K562 (cell line): Measurements from ENCODE around the gene CSF1. TPM values are rescaled to one million over a fixed set of nuclear protein-coding genes. Genes with fewer than 3 reads are reported as not detected.
"Not testable (repeated sequence)": the region's sequence is repeated elsewhere in the genome, so short reads cannot be mapped to it uniquely, and the experiment has no call there.

ENCODE experiments used
- ATAC-seq: fragments of 200-7000 bp; cut with Tn5 transposase; 3 replicates; pipeline ENCODE4 v1.9.1; 2020; ENCODE audit warnings: moderate library complexity
- BruUV-seq: library from RNA; stranded (reverse); fragments of 400-500 nt; replicated peaks from 2 replicates; lab custom pipeline; 2021; lab: Mats Ljungman, UMichigan
- CTCF ChIA-PET: fragments of 300-600 bp; formaldehyde crosslinking; extraction: SDS; loops from one replicate; lab custom pipeline; 2021; ENCODE audit warnings: low intra/inter-chr PET ratio; lab: Yijun Ruan, JAX
- POLR2A ChIA-PET: fragments of 300-600, 350-650 bp; sonication (Branson Sonifier 250); formaldehyde crosslinking; extraction: SDS; loops from one replicate; lab custom pipeline; 2021; ENCODE audit warnings: antibody characterized with exemption, inconsistent platforms; lab: Yijun Ruan, JAX
- DNase-seq, 4 experiments: peaks; one replicate each; pipeline versions ENCODE4 v3.0.0 to v3.0.0-alpha.2; 2011 to 2018; ENCODE audit warnings: low spot score in 3 of 4, mixed read lengths in 3 of 4; ENCODE audit errors: extremely low read depth in 1 of 4
- FAIRE-seq: peaks from 2 replicates; lab custom pipeline; 2011; peaks lifted over from hg19 to GRCh38; lab: Jason Lieb, UNC
- H2AFZ ChIP-seq: 2 replicates; pipeline ENCODE4 v1.6.0; 2011; ENCODE audit warnings: low read depth, low read length, control low read depth, inconsistent platforms
- H3K27ac ChIP-seq: fragments of 200-600 bp; 3 replicates; pipeline ENCODE4 v1.8.0; 2011; ENCODE audit warnings: low read depth, mild to moderate bottlenecking, control low read depth, inconsistent platforms, low read length, moderate library complexity, mixed read lengths; ENCODE audit errors: extremely low read depth
- H3K27me3 ChIP-seq, 2 experiments: fragments of 300-600 bp in 1 of 2; 2 replicates in 1 of 2; 3 replicates in 1 of 2; pipeline versions ENCODE4 v1.6.0 to v1.8.0; 2011; ENCODE audit warnings: inconsistent platforms in 2 of 2, low read length in 2 of 2, mild to moderate bottlenecking in 1 of 2, mixed read lengths in 1 of 2, moderate library complexity in 1 of 2; ENCODE audit not compliant: control insufficient read depth in 2 of 2, insufficient read depth in 2 of 2
- H3K36me3 ChIP-seq: fragments of 300-600 bp; 3 replicates; pipeline ENCODE4 v1.8.0; 2011; ENCODE audit warnings: mild to moderate bottlenecking, low read length, inconsistent platforms; ENCODE audit not compliant: control insufficient read depth, insufficient read depth
- H3K4me1 ChIP-seq, 2 experiments: fragments of 200-600 bp in 1 of 2; replicated peaks in 1 of 2; 2 replicates in 1 of 2; 3 replicates in 1 of 2; pipeline versions ENCODE4 v1.5.1 to v1.8.0; 2011; ENCODE audit warnings: inconsistent platforms in 2 of 2, low read length in 2 of 2, mild to moderate bottlenecking in 1 of 2, mixed read lengths in 1 of 2, moderate library complexity in 1 of 2; ENCODE audit not compliant: control insufficient read depth in 2 of 2, insufficient read depth in 2 of 2
- H3K4me2 ChIP-seq: 2 replicates; pipeline ENCODE4 v1.6.1; 2011; ENCODE audit warnings: low read length, control low read depth, inconsistent platforms, mixed read lengths; ENCODE audit not compliant: insufficient read depth
- H3K4me3 ChIP-seq: fragments of 200-600 bp; sonication (generic), shearing (Covaris generic); 2 replicates; pipeline ENCODE4 v1.5.1; 2016; ENCODE audit warnings: control low read depth, inconsistent platforms
- H3K79me2 ChIP-seq: fragments of 200-600 bp; 3 replicates; pipeline ENCODE4 v1.8.0; 2011; ENCODE audit warnings: low read length, inconsistent platforms; ENCODE audit not compliant: control insufficient read depth, insufficient read depth
- H3K9ac ChIP-seq, 2 experiments: 2 replicates each; pipeline versions ENCODE4 v1.6.0 to v1.6.1; 2011; ENCODE audit warnings: low read depth in 2 of 2, low read length in 2 of 2, control low read depth in 1 of 2, inconsistent platforms in 1 of 2, mild to moderate bottlenecking in 1 of 2, mixed read lengths in 1 of 2; ENCODE audit not compliant: insufficient read depth in 1 of 2
- H3K9me1 ChIP-seq: one replicate; pipeline ENCODE4 v1.6.0; 2011; ENCODE audit warnings: inconsistent platforms, mild to moderate bottlenecking, low read length, moderate library complexity; ENCODE audit not compliant: control insufficient read depth, insufficient read depth
- H3K9me3 ChIP-seq: replicated peaks from 2 replicates; pipeline ENCODE4 v1.5.1; 2011; ENCODE audit warnings: low read depth, low read length, inconsistent platforms; ENCODE audit not compliant: control insufficient read depth, insufficient read depth
- H4K20me1 ChIP-seq: replicated peaks from 2 replicates; pipeline ENCODE4 v1.6.1; 2011; ENCODE audit warnings: low read length, inconsistent platforms, mixed read lengths; ENCODE audit not compliant: control insufficient read depth, insufficient read depth
- NUFIP1 ChIP-seq: fragments of 450-650 bp; IDR thresholded peaks from 2 replicates; pipeline ENCODE4 v1.6.1; 2018; ENCODE audit not compliant: partially characterized antibody
- RREB1 ChIP-seq: fragments of 250-450 bp; sonication (Bioruptor Pico); IDR thresholded peaks from 2 replicates; pipeline ENCODE4 v1.4.0; 2020
- ZNF583 ChIP-seq: fragments of 250-450 bp; sonication (Bioruptor Pico); IDR thresholded peaks from 2 replicates; pipeline ENCODE4 v1.4.0; 2020
- WGBS: fragments of 100-300 bp; shearing (Covaris generic); methylation state at CpG from one replicate; pipeline ENCODE4 v1.1.6; 2016; ENCODE audit warnings: low coverage, mixed read lengths; ENCODE audit not compliant: insufficient coverage; ENCODE audit errors: missing lambda C conversion rate; 5-methylcytosine and 5-hydroxymethylcytosine counted together
- in situ Hi-C: fragments of 300-500 bp; cut with MboI; formaldehyde crosslinking; loops from 4 replicates; pipeline ENCODE4 v1.15.0; 2018; ENCODE audit warnings: inconsistent platforms, mixed read lengths
- intact Hi-C: fragments of 100-400 bp; cut with micrococcal nuclease; formaldehyde crosslinking; loops from 2 replicates; pipeline ENCODE4 v1.14.2; 2022
- polyA plus RNA-seq, 8 experiments: library from polyadenylated mRNA; depleted of rRNA in 4 of 8; stranded (reverse) in 5 of 8; unstranded in 3 of 8; fragments of >200 nt; fragmentation: Nextera tagmentation in 2 of 8; fragmentation: Illumina TruSeq in 1 of 8; extraction: Ambion mirVana in 2 of 8; extraction: Trizol in 1 of 8; gene quantifications; 2 replicates each; pipeline versions ENCODE4 v1.2.1 to v1.2.3, GENCODE V29; 2011 to 2014; ENCODE audit warnings: inconsistent platforms in 1 of 8, missing spikeins in 1 of 8
- total RNA-seq, 7 experiments: library from RNA; depleted of rRNA in 6 of 7; stranded (reverse); fragments of >200 nt in 6 of 7; fragmentation: Illumina TruSeq in 2 of 7; extraction: Trizol in 2 of 7; gene quantifications; 2 replicates each; pipeline versions ENCODE4 v1.2.1 to v1.2.3, GENCODE V29; 2011 to 2021; ENCODE audit warnings: low replicate concordance in 1 of 7

CSF1 gene
- total and polyA plus RNA-seq, 9 of the 15 experiments (the other 6 are each of a cell fraction or from before 2014, with no cell fraction given) = 0.18 to 11.8 (median 2.8) TPM

DNA sequence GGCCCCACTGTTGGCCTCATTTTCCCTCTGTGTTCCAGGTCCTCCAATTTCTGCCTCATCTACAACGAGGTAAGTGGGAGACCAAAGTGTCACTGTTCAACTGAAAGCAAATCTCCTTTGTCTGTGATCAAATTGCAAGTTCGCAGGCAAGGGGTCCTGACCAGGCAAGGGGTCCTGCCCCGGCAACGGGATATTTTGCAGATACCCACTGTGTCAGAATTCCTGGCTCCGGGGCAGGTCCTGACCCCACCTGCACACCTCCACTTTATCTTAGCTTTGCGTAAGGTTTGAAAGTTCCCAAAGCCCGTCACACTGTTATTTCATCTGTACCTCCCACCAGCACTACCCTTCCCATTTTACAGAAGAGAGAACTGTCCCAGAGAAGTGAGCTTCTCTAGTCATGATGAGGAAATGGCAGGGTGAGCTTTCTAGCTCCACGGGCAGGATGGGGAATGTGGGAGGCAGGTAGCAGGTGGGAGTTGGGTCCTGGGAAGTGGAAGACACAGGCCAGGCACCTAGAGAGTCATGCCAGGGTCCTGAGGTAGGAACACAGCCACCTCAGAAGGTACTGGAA lies 32.0 kb upstream of the CSF1 start (continued):
- no peak for TF ChIP-seq RREB1 (CRISPR knock-in tag)
- no peak for TF ChIP-seq NUFIP1
- TF ChIP-seq ZNF583 = no peak
- TF ChIP-seq, all 486 proteins: peak for 0

- H3K9ac ChIP-seq, DNase-seq, H4K20me1 ChIP-seq, H3K36me3 ChIP-seq, FAIRE-seq, H3K27me3 ChIP-seq, H2AFZ ChIP-seq, H3K4me2 ChIP-seq, BruUV-seq, ATAC-seq, H3K9me3 ChIP-seq, H3K9me1 ChIP-seq, H3K79me2 ChIP-seq, CTCF ChIA-PET, H3K27ac ChIP-seq, H3K4me3 ChIP-seq, in situ Hi-C loops, intact Hi-C loops: not testable (repeated sequence)
- POLR2A ChIA-PET = interaction anchor here (1.5 to 1.6 kb wide), 2 partner anchors 9 to 15 kb away, joined by 3 to 4 read pairs; no protein-coding TSS in a partner anchor
- 55% methylated on average over 6 of the region's 6 CpGs for WGBS
- H3K4me1 ChIP-seq = peaks cover 26 to 29% of the 10 kb centered on the region in 2 experiments; a peak in 4 of 5 replicates
Observed at GRCh38 chr1:109879371-109879770, 31.3 kb upstream of the CSF1 start.
